ENCODE results near the gene DLL1. TPM values are rescaled to one million over a fixed set of nuclear protein-coding genes. Genes with fewer than 3 reads are reported as not detected.
"Not testable (repeated sequence)": the region's sequence is repeated elsewhere in the genome, so short reads cannot be mapped to it uniquely, and the experiment has no call there.

DLL1 gene
- 0.29 and 0.36 TPM in 2 replicates for total RNA-seq

GRCh38 chr6:170290296-170291128 lies at the start of gene DLL1:
DLL1 (minus strand) TSS chr6:170291078; CDS start chr6:170290139, 939 bp downstream.
- no peaks in the 10 kb centered on the region for H3K4me1 ChIP-seq (ENCODE audit: insufficient read depth, low read length)
- peak within 1 kb of the TSS; percentile 81 for H3K4me2 ChIP-seq (ENCODE audit: insufficient read depth, low read length)
- no peaks in the 10 kb centered on the region for H3K9me3 ChIP-seq (ENCODE audit: low read depth, low read length)
- no peak within 1 kb of the TSS for H3K27ac ChIP-seq (ENCODE audit: low read depth, low read length)
- H2AFZ ChIP-seq (ENCODE audit: low read length): peak within 1 kb of the TSS; percentile 59
- H3K36me3 ChIP-seq (ENCODE audit: insufficient read depth, low read length): no peaks in the 10 kb centered on the region
- no peaks in the 10 kb centered on the region for H3K79me2 ChIP-seq (ENCODE audit: insufficient read depth, low read length)
- peaks cover 82% of the 10 kb centered on the region for H3K27me3 ChIP-seq (ENCODE audit: insufficient read depth, low read length)
- peak; percentile 93 for DNase-seq (ENCODE audit: insufficient read length, low spot score, missing footprints)
- TF ChIP-seq, protein P1, sequence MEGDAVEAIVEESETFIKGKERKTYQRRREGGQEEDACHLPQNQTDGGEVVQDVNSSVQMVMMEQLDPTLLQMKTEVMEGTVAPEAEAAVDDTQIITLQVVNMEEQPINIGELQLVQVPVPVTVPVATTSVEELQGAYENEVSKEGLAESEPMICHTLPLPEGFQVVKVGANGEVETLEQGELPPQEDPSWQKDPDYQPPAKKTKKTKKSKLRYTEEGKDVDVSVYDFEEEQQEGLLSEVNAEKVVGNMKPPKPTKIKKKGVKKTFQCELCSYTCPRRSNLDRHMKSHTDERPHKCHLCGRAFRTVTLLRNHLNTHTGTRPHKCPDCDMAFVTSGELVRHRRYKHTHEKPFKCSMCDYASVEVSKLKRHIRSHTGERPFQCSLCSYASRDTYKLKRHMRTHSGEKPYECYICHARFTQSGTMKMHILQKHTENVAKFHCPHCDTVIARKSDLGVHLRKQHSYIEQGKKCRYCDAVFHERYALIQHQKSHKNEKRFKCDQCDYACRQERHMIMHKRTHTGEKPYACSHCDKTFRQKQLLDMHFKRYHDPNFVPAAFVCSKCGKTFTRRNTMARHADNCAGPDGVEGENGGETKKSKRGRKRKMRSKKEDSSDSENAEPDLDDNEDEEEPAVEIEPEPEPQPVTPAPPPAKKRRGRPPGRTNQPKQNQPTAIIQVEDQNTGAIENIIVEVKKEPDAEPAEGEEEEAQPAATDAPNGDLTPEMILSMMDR (IDR thresholded peaks at IDR 0.05; ENCODE audit: extremely low read depth, low read depth, low read length): no peak
- no peaks in the 10 kb centered on the region for H4K20me1 ChIP-seq (ENCODE audit: insufficient read depth, low read length)
- peak within 1 kb of the TSS; percentile 75 for H3K4me3 ChIP-seq (ENCODE audit: insufficient read depth, low read length)

- H3K79me2 ChIP-seq (ENCODE audit: insufficient read depth, low read length): peaks cover 43% of the 10 kb centered on the region
- H3K4me3 ChIP-seq (ENCODE audit: insufficient read depth, low read length); H3K27me3 ChIP-seq (ENCODE audit: insufficient read depth, low read length); H3K9me3 ChIP-seq (ENCODE audit: low read depth, low read length); DNase-seq (ENCODE audit: insufficient read length, low spot score, missing footprints); H2AFZ ChIP-seq (ENCODE audit: low read length); H3K4me1 ChIP-seq (ENCODE audit: insufficient read depth, low read length); H4K20me1 ChIP-seq (ENCODE audit: insufficient read depth, low read length); H3K27ac ChIP-seq (ENCODE audit: low read depth, low read length); H3K4me2 ChIP-seq (ENCODE audit: insufficient read depth, low read length): not testable (repeated sequence)
- peaks cover 30% of the 10 kb centered on the region for H3K36me3 ChIP-seq (ENCODE audit: insufficient read depth, low read length)
These were observed 44.3 kb upstream of the DLL1 start for GRCh38 chr6:170335199-170335598.

GRCh38 chr6:170329321-170329720 lies 38.4 kb upstream of the DLL1 start:
- peaks cover 21% of the 10 kb centered on the region for H3K79me2 ChIP-seq (ENCODE audit: insufficient read depth, low read length)
- H2AFZ ChIP-seq (ENCODE audit: low read length): no peak overlapping the region
- H3K27ac ChIP-seq (ENCODE audit: low read depth, low read length): no peak overlapping the region
- no peak for DNase-seq (ENCODE audit: insufficient read length, low spot score, missing footprints)
- H3K9me3 ChIP-seq (ENCODE audit: low read depth, low read length): no peaks in the 10 kb centered on the region
- TF ChIP-seq, protein P1 (IDR thresholded peaks at IDR 0.05; ENCODE audit: extremely low read depth, low read depth, low read length): no peak
- H3K4me1 ChIP-seq (ENCODE audit: insufficient read depth, low read length): no peaks in the 10 kb centered on the region
- peaks cover 7% of the 10 kb centered on the region for H4K20me1 ChIP-seq (ENCODE audit: insufficient read depth, low read length)
- no peak overlapping the region for H3K4me3 ChIP-seq (ENCODE audit: insufficient read depth, low read length)
- peaks cover 50% of the 10 kb centered on the region for H3K36me3 ChIP-seq (ENCODE audit: insufficient read depth, low read length)
- H3K27me3 ChIP-seq (ENCODE audit: insufficient read depth, low read length): no peaks in the 10 kb centered on the region
- H3K4me2 ChIP-seq (ENCODE audit: insufficient read depth, low read length): no peak overlapping the region

GRCh38 chr6:170317718-170318117 lies 26.8 kb upstream of the DLL1 start:
- Histone ChIP-seq H3K4me2 (ENCODE audit: insufficient read depth, low read length) (no peak overlapping the region), H2AFZ (ENCODE audit: low read length) (no peak overlapping the region), H3K4me3 (ENCODE audit: insufficient read depth, low read length) (no peak overlapping the region), H3K27me3 (ENCODE audit: insufficient read depth, low read length) (no peaks in the 10 kb centered on the region), H3K9me3 (ENCODE audit: low read depth, low read length) (no peaks in the 10 kb centered on the region), H3K4me1 (ENCODE audit: insufficient read depth, low read length) (no peaks in the 10 kb centered on the region), H3K79me2 (ENCODE audit: insufficient read depth, low read length) (peaks cover 85% of the 10 kb centered on the region), H3K36me3 (ENCODE audit: insufficient read depth, low read length) (peaks cover 26% of the 10 kb centered on the region), H4K20me1 (ENCODE audit: insufficient read depth, low read length) (peaks cover 31% of the 10 kb centered on the region), H3K27ac (ENCODE audit: low read depth, low read length) (no peak overlapping the region)
- no peak for DNase-seq (ENCODE audit: insufficient read length, low spot score, missing footprints)
- TF ChIP-seq, protein P1 (IDR thresholded peaks at IDR 0.05; ENCODE audit: extremely low read depth, low read depth, low read length): no peak
